ENCODE results near the gene NEURL2.
"Not testable (repeated sequence)": the region's sequence is repeated elsewhere in the genome, so short reads cannot be mapped to it uniquely, and the experiment has no call there.

NEURL2 gene

GRCh38 chr20:45909336-45909808 is 18.4 kb upstream of the NEURL2 start:
- Mint-ChIP-seq H3K4me3 (no peak overlapping the region), H3K27me3 (peaks cover 3% of the 10 kb centered on the region), H3K27ac (no peak overlapping the region), H3K4me1 (peaks cover 17% of the 10 kb centered on the region), H3K36me3 (no peaks in the 10 kb centered on the region), H3K9me3 (no peaks in the 10 kb centered on the region)

GRCh38 chr20:45908084-45908483 is 17.1 kb upstream of the NEURL2 start:
- Mint-ChIP-seq H3K4me1 (peaks cover 17% of the 10 kb centered on the region), H3K9me3 (no peaks in the 10 kb centered on the region), H3K4me3 (no peak overlapping the region), H3K36me3 (no peaks in the 10 kb centered on the region), H3K27ac (no peak overlapping the region), H3K27me3 (peaks cover under 1% of the 10 kb centered on the region)

GRCh38 chr20:45907219-45907948 is 16.4 kb upstream of the NEURL2 start:
- no peaks in the 10 kb centered on the region for H3K36me3 Mint-ChIP-seq
- H3K27ac Mint-ChIP-seq = no peak overlapping the region
- H3K4me1 Mint-ChIP-seq = peaks cover 16% of the 10 kb centered on the region
- no peak overlapping the region for H3K4me3 Mint-ChIP-seq
- no peaks in the 10 kb centered on the region for H3K9me3 Mint-ChIP-seq
- H3K27me3 Mint-ChIP-seq = no peaks in the 10 kb centered on the region

- no peak overlapping the region for H3K27ac Mint-ChIP-seq
- no peaks in the 10 kb centered on the region for H3K9me3 Mint-ChIP-seq
- H3K27me3 Mint-ChIP-seq = no peaks in the 10 kb centered on the region
- no peaks in the 10 kb centered on the region for H3K36me3 Mint-ChIP-seq
- H3K4me3 Mint-ChIP-seq = no peak overlapping the region
- peaks cover 2% of the 10 kb centered on the region for H3K4me1 Mint-ChIP-seq
These were observed 14.6 kb upstream of the NEURL2 start for GRCh38 chr20:45905505-45906079.

GRCh38 chr20:45904583-45905504 is 13.8 kb upstream of the NEURL2 start:
- no peaks in the 10 kb centered on the region for H3K9me3 Mint-ChIP-seq
- H3K4me1 Mint-ChIP-seq = no peaks in the 10 kb centered on the region
- H3K27ac Mint-ChIP-seq = no peak overlapping the region
- H3K27me3 Mint-ChIP-seq = no peaks in the 10 kb centered on the region
- H3K4me3 Mint-ChIP-seq = no peak overlapping the region
- H3K36me3 Mint-ChIP-seq = no peaks in the 10 kb centered on the region

- H3K27me3 Mint-ChIP-seq = no peaks in the 10 kb centered on the region
- H3K4me3 Mint-ChIP-seq = no peak overlapping the region
- H3K36me3 Mint-ChIP-seq = no peaks in the 10 kb centered on the region
- H3K9me3 Mint-ChIP-seq = no peaks in the 10 kb centered on the region
- H3K4me1 Mint-ChIP-seq = no peaks in the 10 kb centered on the region
- no peak overlapping the region for H3K27ac Mint-ChIP-seq
These were observed 11.2 kb upstream of the NEURL2 start for GRCh38 chr20:45902199-45902701.

- H3K4me1 Mint-ChIP-seq, H3K9me3 Mint-ChIP-seq, H3K4me3 Mint-ChIP-seq, H3K27ac Mint-ChIP-seq, H3K36me3 Mint-ChIP-seq, H3K27me3 Mint-ChIP-seq: not testable (repeated sequence)
These were observed 10.3 kb upstream of the NEURL2 start for GRCh38 chr20:45901332-45901731.

- Mint-ChIP-seq H3K27ac (no peak overlapping the region), H3K9me3 (no peaks in the 10 kb centered on the region), H3K4me1 (no peaks in the 10 kb centered on the region), H3K4me3 (no peak overlapping the region), H3K27me3 (no peaks in the 10 kb centered on the region), H3K36me3 (no peaks in the 10 kb centered on the region)
These were observed 8.2 kb upstream of the NEURL2 start for GRCh38 chr20:45899046-45899835.

GRCh38 chr20:45898285-45898684 is 7.3 kb upstream of the NEURL2 start:
- Mint-ChIP-seq H3K36me3 (no peaks in the 10 kb centered on the region), H3K4me3 (no peak overlapping the region), H3K27ac (no peak overlapping the region), H3K27me3 (no peaks in the 10 kb centered on the region), H3K9me3 (no peaks in the 10 kb centered on the region), H3K4me1 (peaks cover 6% of the 10 kb centered on the region)

- Mint-ChIP-seq H3K36me3 (no peaks in the 10 kb centered on the region), H3K27ac (no peak overlapping the region), H3K27me3 (no peaks in the 10 kb centered on the region)
These were observed 6.7 kb upstream of the NEURL2 start for GRCh38 chr20:45897692-45898091.

GRCh38 chr20:45897289-45897688 is 6.3 kb upstream of the NEURL2 start:
- H3K4me3 Mint-ChIP-seq = no peak overlapping the region
- no peaks in the 10 kb centered on the region for H3K27me3 Mint-ChIP-seq
- no peaks in the 10 kb centered on the region for H3K9me3 Mint-ChIP-seq
- H3K4me1 Mint-ChIP-seq = peaks cover 16% of the 10 kb centered on the region
- no peaks in the 10 kb centered on the region for H3K36me3 Mint-ChIP-seq
- H3K27ac Mint-ChIP-seq = no peak overlapping the region

More at GRCh38 chr20:45897692-45898091, 6.7 kb upstream of the NEURL2 start:
- Mint-ChIP-seq H3K4me3 (no peak overlapping the region), H3K4me1 (peaks cover 12% of the 10 kb centered on the region), H3K9me3 (no peaks in the 10 kb centered on the region)

- no peaks in the 10 kb centered on the region for H3K27me3 Mint-ChIP-seq
- H3K9me3 Mint-ChIP-seq = no peaks in the 10 kb centered on the region
These were observed 5.7 kb upstream of the NEURL2 start for GRCh38 chr20:45896641-45897161.

GRCh38 chr20:45894797-45895196 is 3.8 kb upstream of the NEURL2 start:
- Mint-ChIP-seq H3K27ac (no peak overlapping the region), H3K4me1 (peaks cover 26% of the 10 kb centered on the region), H3K9me3 (no peaks in the 10 kb centered on the region), H3K4me3 (no peak overlapping the region), H3K36me3 (no peaks in the 10 kb centered on the region), H3K27me3 (no peaks in the 10 kb centered on the region)

More at GRCh38 chr20:45896641-45897161, 5.7 kb upstream of the NEURL2 start:
- Mint-ChIP-seq H3K4me1 (peaks cover 20% of the 10 kb centered on the region), H3K4me3 (no peak overlapping the region), H3K27ac (no peak overlapping the region), H3K36me3 (no peaks in the 10 kb centered on the region)

GRCh38 chr20:45893831-45894230 is 2.8 kb upstream of the NEURL2 start:
- Mint-ChIP-seq H3K9me3 (no peaks in the 10 kb centered on the region), H3K36me3 (no peaks in the 10 kb centered on the region), H3K4me1 (peaks cover 35% of the 10 kb centered on the region), H3K27me3 (no peaks in the 10 kb centered on the region), H3K27ac (no peak overlapping the region), H3K4me3 (no peak overlapping the region)
